Peyer's patch (tissue), 4 donors: ENCODE results near the gene ATP1A2. TPM values are rescaled to one million over a fixed set of nuclear protein-coding genes. Genes with fewer than 3 reads are reported as not detected.

ENCODE experiments used
- DNase-seq, 3 donors: peaks; one replicate each; pipeline ENCODE4 v3.0.0-alpha.2; 2017 to 2019
- H3K27ac ChIP-seq, 4 donors: fragments of 200-600 bp; sonication (generic); one replicate each; pipeline ENCODE4 v1.5.1; 2016 to 2019
- H3K27me3 ChIP-seq, 2 donors: fragments of 200-600 bp; sonication (generic); one replicate each; pipeline ENCODE4 v1.5.1; 2019
- H3K36me3 ChIP-seq, 3 donors: fragments of 200-600 bp; sonication (generic); one replicate each; pipeline ENCODE4 v1.5.1; 2016 to 2019
- H3K4me1 ChIP-seq, 4 donors: fragments of 200-600 bp; sonication (generic); one replicate each; pipeline ENCODE4 v1.5.1; 2016 to 2019
- H3K4me3 ChIP-seq, 4 donors: fragments of 200-600 bp; sonication (generic); 1 replicate in 3 of 4; 2 replicates in 1 of 4; pipeline ENCODE4 v1.5.1; 2016 to 2019; ENCODE audit warnings: mild to moderate bottlenecking in 1 of 4
- H3K9me3 ChIP-seq, 4 donors: fragments of 200-600 bp; sonication (generic); one replicate each; pipeline ENCODE4 v1.5.1; 2016 to 2019; ENCODE audit warnings: mild to moderate bottlenecking in 1 of 4
- CTCF ChIP-seq, 6 experiments: fragments of 450-650 bp in 4 of 6; fragments of 200-600 bp in 2 of 6; sonication (generic) in 1 of 6; IDR thresholded peaks; one replicate each; pipeline ENCODE4 v1.5.1; 2017 to 2019; ENCODE audit warnings: antibody characterized with exemption in 6 of 6, mild to moderate bottlenecking in 3 of 6, moderate library complexity in 1 of 6
- POLR2A ChIP-seq, 2 donors: fragments of 450-650 bp; IDR thresholded peaks; one replicate each; pipeline ENCODE4 v1.5.1; 2017; ENCODE audit warnings: antibody characterized with exemption in 2 of 2, mild to moderate bottlenecking in 2 of 2, moderate library complexity in 2 of 2
- total RNA-seq, 4 donors: library from RNA; depleted of rRNA; stranded (reverse); fragments of >200 nt; gene quantifications; one replicate each; pipeline ENCODE4 v1.1.0, GENCODE V29; 2016

Gene ATP1A2
- total RNA-seq, 4 donors from 2014 or later: 2.3 to 7.4 (median 6.0) TPM

- peak; percentile 30 to 71 (median 71) for DNase-seq
- no peaks in the 10 kb centered on the region for H3K9me3 ChIP-seq
- peaks cover 0 to 15% of the 10 kb centered on the region in 2 donors for H3K27me3 ChIP-seq
These were observed 36.9 kb upstream of the ATP1A2 start for GRCh38 chr1:160078512-160079195.

GRCh38 chr1:160079448-160079847 lies 36.1 kb upstream of the ATP1A2 start:
- Histone ChIP-seq H3K36me3 (no peaks in the 10 kb centered on the region), H3K4me3 (no peak overlapping the region), H3K27ac (no peak overlapping the region), H3K9me3 (no peaks in the 10 kb centered on the region), H3K4me1 (peaks cover 0 to 7% (median 3%) of the 10 kb centered on the region in 4 donors), H3K27me3 (peaks cover 0 to 15% of the 10 kb centered on the region in 2 donors)
- DNase-seq: no peak
- TF ChIP-seq CTCF (IDR thresholded peaks at IDR 0.05) (no peak), POLR2A (IDR thresholded peaks at IDR 0.05) (no peak)

More at GRCh38 chr1:160078512-160079195, 36.9 kb upstream of the ATP1A2 start:
- TF ChIP-seq POLR2A (IDR thresholded peaks at IDR 0.05) (no peak), CTCF (IDR thresholded peaks at IDR 0.05) (peak in 5 of 6 experiments; percentile 38 to 64 (median 60))
- peaks cover 0 to 2% (median under 1%) of the 10 kb centered on the region in 4 donors for H3K4me1 ChIP-seq
- H3K4me3 ChIP-seq: no peak overlapping the region
- no peak overlapping the region for H3K27ac ChIP-seq
- H3K36me3 ChIP-seq: no peaks in the 10 kb centered on the region

DNA sequence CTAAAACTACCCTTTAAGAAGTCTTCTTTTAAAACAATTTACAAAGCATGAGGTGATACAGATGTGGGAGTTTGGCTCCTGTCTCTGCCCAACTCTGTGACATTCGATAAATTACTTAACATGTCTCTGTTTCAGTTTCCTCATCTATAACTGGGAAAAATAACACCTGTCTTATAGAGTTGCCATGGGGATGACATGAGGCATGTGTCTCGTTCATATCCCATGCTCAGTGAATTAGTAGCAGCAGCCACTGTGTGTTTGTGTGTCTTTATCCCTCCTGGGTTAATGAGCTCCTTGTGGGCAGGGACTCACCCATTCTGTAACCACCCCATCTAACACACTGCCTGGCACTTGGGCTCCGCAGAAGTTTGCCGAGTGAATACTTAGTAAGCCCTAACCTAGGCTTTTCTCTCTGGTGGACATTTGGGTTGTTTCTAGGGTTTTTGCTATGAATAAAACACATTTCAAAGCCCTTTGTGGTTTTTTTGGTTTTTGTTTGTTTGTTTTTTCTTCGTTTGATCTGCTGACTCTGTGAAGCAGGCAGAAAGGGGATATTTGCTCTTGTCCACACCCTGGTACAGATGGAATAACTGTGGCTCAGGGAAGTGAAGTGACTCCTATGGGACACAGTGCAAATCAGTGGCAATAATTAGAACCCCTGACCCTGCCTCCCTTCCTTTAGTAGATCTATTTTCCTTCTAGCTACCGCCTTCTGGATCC lies 35.0 kb upstream of the ATP1A2 start:
- TF ChIP-seq CTCF (IDR thresholded peaks at IDR 0.05) (no peak), POLR2A (IDR thresholded peaks at IDR 0.05) (no peak)
- DNase-seq: no peak
- Histone ChIP-seq H3K36me3 (no peaks in the 10 kb centered on the region), H3K4me1 (peaks cover 0 to 7% (median 3%) of the 10 kb centered on the region in 4 donors), H3K27ac (no peak overlapping the region), H3K9me3 (no peaks in the 10 kb centered on the region), H3K27me3 (peaks cover 0 to 15% of the 10 kb centered on the region in 2 donors), H3K4me3 (no peak overlapping the region)

DNA sequence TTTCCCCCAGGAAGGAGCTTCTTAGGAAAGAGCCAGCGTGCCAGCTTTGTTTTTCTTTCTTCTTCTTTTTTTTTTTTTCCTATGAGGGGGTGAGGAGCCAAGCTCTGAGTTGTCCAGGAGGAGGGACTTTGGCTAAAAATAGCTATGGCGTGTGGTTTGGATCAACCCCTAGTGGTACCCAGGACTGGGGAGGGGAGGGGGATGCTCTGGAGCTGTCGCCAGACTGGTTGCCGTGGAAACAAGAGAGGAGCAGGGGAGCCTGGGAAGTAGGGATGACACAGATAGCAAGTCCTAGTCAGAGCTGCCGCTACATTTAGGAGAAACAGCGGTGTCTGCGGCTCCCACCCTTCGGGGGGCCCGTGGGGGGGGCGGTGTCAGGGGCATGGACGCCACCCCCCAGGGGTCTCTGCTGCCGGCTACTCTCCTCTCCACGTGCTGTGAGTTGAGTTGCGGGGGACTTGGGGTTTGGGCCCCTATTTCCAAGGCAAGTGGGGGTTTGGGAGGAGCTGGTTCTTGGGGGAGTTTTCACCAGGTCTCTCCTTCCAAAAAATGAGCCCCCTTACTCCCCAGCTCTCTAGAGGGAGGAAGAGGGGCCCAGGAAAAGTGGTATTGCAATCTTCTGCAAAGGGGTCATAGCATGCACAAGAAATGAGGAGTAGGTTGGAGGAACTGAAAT lies 34.2 kb upstream of the ATP1A2 start, which contains the start of gene KCNJ9:
Gene KCNJ9, plus strand, starts transcription at position 278 of the 676 bp plus-strand sequence. CDS start 2,493 bp downstream, outside the sequence.
- Histone ChIP-seq H3K4me3 (no peak within 1 kb of the TSS), H3K27me3 (peaks cover 0 to 15% of the 10 kb centered on the region in 2 donors), H3K9me3 (no peaks in the 10 kb centered on the region), H3K4me1 (peaks cover 0 to 7% (median 3%) of the 10 kb centered on the region in 4 donors), H3K36me3 (no peaks in the 10 kb centered on the region), H3K27ac (no peak within 1 kb of the TSS)
- TF ChIP-seq CTCF (IDR thresholded peaks at IDR 0.05): no peak
- no peak for TF ChIP-seq POLR2A (IDR thresholded peaks at IDR 0.05)
- DNase-seq: peak in 1 of 3 donors; percentile 36

- H3K4me1 ChIP-seq: peaks cover 0 to 7% (median 3%) of the 10 kb centered on the region in 4 donors
- no peak overlapping the region for H3K27ac ChIP-seq
- no peaks in the 10 kb centered on the region for H3K36me3 ChIP-seq
- no peak overlapping the region for H3K4me3 ChIP-seq
- TF ChIP-seq CTCF (IDR thresholded peaks at IDR 0.05) (no peak), POLR2A (IDR thresholded peaks at IDR 0.05) (no peak)
- peaks cover 0 to 15% of the 10 kb centered on the region in 2 donors for H3K27me3 ChIP-seq
- no peak for DNase-seq
- H3K9me3 ChIP-seq: no peaks in the 10 kb centered on the region
These were observed 33.1 kb upstream of the ATP1A2 start for GRCh38 chr1:160082487-160082886.
